D341Med (cell line): ENCODE measurements around the gene SWSAP1.

Experiments used
- DNase-seq: peaks from one replicate; pipeline ENCODE4 v3.0.0; 2012; ENCODE audit warnings: low spot score

Gene SWSAP1

DNA sequence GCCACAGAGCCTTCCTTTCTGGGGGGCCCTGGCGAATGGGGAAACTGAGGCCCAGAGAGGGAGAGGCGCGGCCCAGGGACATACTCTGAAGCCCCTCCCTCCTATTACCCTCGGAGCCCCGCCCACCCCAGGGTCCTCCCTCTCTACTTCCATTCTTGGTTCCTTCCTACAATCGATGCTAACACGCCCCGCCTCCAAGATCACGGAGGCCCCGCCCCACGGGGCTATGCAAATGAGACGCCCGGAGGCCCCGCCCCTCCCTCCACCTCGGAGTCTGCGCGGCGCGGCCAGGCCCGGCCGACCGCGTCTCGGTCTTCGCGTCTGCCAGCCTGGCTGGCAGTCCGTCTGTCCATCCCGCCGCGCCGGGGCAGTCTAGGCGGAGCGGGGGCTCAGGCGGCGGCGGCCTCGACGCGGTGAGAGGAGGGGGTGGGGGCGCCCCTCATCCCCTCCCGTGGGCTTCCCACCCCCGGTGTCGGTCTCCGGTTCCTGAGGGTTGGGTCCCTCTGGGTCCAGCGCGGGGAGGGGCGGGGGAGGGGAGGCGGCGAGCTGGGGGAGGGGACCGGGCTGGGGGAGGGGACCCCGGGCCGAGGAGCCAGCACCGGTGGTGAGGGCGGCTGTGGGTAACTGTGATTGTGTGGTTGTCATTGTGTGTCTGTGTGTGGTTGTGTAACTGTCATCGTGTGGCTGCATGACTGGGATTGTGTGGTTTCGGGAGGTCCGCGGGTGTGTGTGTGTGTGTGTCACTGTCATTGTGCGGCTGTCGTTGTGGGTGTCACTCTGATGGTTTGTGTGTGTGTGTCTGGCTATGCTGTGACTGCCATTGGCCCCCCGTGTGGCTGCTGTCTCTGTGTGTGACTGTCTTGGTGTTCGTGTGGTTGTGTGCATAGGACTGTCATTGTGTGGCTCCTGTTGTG is 19.0 kb upstream of the SWSAP1 start, which contains the start of gene PLPPR2:
TSS of gene PLPPR2 (plus strand) at position 273 of the 914 bp plus-strand sequence. CDS start 2,242 bp downstream, outside the sequence.
- DNase-seq = peak; percentile 98

DNA sequence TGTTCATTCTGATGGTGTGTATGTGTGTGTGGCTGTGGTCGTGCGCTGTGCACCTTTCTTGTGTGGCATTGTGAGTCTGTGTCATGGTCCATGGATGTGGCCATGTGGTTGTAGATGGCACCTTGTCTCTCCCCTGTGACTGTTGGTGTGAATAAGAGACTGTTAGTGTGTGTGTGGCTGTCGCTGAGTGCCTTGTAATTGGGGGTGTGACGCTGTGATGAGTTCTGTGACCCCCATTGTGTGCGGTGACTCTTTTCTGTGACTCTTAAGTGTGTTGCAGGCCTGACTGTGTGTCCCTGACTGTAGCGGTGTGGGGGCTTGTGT is 18.4 kb upstream of the SWSAP1 start:
- DNase-seq = no peak

DNA sequence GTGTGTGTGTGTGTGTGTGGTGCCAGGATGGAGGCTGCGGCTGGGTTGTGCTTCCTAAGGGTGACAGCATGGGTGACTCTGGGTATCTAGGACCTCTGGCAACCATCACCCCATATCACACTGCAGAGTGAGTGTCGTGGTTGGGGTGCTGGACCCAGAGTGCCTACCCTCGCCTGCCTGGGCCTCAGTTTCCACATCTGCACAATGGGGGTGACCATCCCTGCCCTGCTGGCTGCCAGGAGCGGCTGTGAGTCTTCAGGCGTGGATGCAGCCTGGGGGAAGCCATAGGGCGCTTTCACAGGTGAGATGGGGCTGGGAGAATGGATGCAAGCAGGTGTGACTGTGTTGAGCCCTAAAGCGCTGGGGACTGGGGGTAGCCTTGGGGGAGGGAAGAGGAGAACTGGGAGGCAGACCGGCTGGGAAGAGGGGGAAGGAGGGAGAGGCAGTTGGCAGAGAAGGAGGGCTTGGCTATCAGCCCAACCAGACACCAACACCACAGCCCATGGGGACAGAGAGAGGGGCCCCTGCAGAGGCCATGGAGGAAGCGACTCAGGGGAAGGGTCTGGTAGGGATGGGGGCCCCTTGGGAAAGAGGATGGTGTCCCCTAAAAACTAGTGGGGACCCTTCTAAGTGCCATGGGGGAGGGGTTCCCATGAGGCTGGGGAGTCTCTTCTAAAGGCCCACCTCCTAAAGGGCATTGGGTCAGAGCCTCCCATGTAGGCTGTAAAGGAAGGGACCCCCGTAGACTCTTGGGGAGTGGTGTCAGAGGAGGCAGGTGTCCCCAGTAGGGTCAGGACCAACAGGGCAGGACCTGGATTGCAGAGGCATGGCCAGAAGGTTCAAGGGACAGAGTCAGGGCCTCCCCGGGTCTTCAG is 17.6 kb upstream of the SWSAP1 start:
- peak; percentile 36 for DNase-seq

DNA sequence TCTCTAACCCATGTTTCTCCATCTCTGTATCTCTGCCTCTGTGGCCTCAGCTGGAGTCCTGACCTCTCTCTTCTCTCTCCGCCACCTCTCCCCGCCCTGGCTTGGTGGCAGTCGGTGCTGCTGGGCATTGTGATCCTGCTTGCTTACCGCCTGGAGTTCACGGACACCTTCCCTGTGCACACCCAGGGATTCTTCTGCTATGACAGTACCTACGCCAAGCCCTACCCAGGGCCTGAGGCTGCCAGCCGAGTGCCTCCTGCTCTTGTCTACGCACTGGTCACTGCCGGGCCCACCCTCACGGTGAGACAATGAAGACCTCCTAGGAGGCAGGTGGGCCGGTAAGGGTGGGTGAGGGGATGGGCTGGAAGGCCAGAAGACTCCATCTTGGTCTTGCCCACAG is 15.0 kb upstream of the SWSAP1 start:
- DNase-seq = peak; percentile 14

DNA sequence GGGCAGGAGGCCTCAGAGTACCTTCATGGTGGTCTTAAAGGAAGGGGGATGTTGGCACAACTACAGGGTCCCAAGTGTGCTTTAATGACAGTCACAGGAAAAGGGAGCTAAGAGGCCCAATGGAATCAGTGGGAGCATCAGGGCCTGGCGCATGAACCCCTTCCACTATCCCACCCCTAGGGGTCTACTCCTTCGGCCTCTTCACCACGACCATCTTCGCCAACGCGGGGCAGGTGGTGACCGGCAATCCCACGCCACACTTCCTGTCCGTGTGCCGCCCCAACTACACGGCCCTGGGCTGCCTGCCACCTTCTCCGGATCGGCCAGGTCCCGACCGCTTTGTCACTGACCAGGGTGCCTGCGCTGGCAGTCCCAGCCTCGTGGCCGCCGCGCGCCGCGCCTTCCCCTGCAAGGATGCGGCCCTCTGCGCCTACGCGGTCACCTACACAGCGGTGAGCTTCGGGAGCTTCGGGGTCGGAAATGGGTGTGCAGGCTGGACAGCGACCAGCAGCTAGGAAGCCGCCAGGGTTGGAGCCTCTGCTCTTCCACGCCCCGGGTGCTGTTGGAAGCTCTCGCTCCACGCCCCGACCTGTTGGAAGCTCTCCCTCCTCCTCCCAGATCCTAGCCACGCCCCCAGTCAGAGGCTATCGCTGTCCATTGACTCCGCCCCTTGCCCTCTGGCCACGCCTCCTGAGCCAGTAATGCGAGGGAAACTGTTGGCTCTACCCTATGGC is 13.3 kb upstream of the SWSAP1 start:
- DNase-seq = peak; percentile 33

DNA sequence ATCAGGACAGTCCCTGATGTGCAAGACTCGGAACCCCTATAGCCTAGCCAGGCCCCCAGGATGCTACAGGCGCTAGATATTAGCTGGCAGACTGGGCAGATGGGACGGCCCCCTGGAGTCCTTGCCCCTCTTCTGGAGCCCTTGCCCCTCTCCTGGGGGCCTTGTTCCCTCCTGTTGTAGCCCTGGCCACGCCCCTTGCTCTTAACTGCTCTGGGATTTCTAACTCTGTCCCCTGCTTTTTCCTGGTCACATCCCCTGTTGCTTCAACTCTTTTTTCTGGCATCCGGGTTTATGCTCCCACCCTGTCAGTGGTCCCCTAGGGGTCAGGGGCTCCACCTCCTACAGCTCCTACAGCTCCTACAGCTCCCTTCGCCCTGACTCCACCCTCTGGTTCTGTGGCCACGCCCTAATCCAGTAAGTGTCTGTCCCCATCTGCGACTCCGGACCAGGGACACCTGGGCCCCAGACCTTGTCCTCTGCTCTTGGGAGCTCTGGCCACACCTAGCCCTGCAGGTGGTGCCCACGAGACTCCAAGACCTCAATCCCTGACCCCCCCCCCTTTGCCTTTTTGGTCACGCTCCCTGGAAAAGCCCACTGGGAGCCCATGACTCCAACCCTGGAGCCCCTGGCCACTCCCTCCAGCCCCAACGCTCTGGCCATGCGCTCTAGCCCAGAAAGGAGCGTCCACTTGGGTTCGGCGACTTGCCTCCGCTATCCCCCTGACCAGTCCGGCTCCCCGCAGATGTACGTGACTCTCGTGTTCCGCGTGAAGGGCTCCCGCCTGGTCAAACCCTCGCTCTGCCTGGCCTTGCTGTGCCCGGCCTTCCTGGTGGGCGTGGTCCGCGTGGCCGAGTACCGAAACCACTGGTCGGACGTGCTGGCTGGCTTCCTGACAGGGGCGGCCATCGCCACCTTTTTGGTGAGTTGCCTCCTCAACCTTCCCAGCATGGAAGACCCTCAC is 12.4 kb upstream of the SWSAP1 start:
- DNase-seq = peak; percentile 22

DNA sequence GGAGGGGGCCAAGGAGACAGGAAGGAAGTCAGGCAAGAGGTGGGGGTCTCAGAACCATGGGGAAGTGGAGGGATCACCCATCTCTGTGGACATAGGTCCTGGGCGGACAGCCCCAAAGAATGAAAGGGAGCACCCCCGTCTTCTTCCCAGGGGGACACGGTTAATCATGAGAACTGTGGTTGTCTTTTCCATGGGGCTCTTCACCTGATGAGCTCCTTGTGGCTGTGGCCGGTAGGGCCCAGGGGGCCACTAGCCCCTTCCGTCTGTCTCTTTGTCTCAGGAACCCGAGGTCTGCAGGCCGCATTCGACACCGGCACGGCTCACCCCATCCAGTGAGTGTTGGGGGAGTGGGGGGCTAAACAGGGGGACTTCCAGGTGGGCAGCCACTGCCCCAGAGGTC is 10.6 kb upstream of the SWSAP1 start:
- DNase-seq = no peak

DNA sequence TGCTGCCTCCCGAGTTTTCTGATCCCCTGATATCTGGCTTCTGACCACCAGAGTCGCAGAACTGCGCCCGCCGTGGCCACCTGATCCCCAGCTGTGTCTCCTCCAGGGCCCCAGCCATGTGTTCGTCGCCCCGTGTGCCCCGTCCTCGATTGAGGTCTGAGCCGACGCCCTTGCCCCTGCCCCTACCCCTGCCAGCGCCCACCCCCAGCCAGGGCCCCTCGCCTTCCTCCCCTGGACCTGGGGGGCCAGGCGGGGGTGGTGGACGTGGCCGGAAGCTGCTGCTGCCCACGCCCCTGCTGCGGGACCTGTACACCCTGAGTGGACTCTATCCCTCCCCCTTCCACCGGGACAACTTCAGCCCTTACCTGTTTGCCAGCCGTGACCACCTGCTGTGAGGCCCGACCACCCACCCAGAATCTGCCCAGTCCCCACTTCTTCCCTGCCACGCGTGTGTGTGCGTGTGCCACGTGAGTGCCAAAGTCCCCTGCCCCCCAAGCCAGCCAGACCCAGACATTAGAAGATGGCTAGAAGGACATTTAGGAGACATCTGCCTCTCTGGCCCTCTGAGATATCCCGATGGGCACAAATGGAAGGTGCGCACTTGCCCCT is 10.1 kb upstream of the SWSAP1 start:
- DNase-seq = no peak

DNA sequence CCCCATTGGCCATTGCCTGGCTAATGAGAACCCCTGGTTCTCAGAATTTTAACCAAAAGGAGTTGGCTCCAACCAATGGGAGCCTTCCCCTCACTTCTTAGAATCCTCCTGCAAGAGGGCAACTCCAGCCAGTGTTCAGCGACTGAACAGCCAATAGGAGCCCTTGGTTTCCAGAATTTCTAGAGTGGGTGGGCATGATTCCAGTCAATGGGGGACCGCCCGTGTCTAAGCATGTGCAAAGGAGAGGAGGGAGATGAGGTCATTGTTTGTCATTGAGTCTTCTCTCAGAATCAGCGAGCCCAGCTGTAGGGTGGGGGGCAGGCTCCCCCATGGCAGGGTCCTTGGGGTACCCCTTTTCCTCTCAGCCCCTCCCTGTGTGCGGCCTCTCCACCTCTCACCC is 9.5 kb upstream of the SWSAP1 start:
- no peak for DNase-seq

DNA sequence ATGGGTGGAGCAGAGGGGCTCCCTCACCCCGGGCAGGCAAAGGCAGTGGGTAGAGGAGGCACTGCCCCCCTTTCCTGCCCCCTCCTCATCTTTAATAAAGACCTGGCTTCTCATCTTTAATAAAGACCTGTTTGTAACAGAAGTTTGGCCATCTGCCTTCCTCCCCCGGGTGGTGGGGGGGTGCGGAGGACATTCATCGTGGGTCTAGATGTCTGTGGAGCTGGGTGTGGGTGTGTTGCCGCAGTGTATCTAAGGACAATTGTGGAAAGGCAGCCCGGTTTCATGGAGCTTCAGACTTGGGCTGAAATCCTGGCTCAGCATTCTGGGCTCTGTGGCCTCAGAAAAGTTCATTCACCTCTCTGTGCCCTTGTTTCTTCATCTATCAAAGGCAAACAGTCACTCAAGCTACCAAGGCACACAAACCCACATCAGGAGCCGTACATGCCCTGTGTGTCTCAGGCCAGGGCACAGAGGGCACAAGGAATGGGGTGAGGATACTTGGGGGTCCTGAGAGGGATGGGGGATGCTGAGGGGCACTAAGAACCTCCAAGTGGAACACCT is 8.8 kb upstream of the SWSAP1 start:
- DNase-seq = no peak

DNA sequence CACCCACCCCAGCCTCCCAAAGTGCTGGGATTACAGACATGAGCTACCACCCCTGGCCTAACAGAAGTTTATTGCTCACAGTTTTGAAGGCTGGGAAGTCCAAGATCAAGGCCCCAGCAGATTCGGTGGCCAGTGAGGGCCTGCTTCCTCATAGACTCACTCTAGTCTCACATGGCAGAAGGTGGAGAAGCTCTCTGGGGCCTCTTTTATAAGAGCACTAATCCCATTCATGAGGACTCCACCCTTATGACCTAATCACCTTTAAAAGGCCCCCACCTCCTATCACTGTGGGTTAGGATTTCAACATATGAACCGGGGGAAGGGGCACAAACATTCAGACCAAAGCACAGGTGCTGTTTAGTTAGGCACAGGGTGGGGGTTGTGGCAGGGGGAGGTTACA is 6.9 kb upstream of the SWSAP1 start:
- no peak for DNase-seq

DNA sequence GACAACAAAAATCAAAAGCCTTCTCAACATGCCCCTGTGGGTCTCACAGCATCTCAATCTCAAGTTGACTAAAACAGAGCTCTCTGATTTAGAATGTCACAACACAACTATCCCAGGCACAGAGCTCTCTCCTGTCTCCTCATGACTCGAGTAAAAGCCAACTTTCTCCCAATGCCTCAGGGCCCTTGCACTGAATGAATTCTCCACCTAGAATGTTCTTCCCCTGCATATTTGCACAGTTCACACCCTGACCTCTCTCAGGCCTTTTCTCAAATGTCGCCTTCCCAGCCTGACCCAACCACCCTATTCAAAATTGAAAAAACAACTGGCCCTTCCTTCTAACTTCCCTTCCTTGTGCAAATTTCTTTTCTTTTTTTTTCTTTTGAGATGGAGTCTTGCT is 3.7 kb upstream of the SWSAP1 start:
- DNase-seq = no peak

DNA sequence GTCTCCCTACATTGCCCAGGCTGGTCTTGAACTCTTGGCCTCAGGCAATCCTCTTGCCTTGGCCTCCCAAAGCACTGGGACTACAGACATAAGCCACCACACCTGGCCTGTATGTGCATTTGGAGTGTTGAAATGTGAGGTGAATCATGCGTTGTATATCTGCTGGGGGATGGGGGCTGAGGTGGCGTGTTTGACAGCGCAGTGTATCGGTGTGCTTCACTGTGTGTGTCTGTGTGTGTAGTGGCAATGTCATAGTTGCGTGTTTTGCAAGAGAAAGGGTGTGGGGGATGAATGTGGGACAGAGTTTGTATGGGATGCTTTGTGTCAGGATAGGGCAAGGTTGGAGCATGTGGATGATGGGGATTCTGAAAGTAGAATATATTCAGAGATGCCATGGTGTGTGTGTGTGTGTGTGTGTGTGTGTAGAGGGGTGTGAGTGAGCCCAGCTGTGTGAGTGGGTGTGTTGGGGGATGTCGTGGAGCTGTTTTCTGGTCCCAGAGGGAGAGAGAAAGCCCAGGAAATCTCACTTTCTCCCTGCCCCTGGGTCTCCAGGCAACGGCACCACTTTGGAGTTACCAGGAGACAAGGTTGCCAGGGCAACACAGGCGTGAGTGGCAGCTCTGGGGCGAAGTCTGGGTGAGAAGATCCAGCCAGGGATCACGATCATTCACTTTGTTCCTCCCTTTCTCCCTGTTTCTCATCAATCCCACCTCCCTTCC is 1.1 kb upstream of the SWSAP1 start:
- peak; percentile 50 for DNase-seq

DNA sequence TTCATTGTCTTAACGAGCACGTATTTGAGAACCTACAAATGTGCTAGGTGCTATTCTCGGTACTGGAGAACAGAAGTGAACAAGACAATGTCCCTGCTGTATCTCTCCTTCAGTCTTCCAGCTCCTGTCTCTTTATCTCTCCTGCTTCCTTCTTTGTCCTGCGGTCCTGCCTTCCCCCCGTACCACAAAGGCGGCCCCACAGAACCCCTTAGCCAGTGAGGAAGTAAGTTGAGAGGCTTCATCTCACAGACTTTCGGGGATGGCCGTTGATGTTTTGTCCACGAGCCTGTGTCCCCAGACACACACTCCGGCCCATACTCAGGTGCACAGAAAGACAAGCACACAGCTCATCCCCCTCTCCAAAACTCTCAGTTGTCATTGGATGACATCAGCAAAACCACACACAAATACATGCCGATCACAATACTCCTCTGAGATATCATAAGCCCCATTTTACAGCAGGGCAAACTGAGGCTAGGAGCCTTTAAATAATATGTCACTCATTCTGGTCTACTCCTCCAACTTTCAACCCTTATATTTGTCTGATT is 507 bp upstream of the SWSAP1 start:
- DNase-seq = peak; percentile 15

DNA sequence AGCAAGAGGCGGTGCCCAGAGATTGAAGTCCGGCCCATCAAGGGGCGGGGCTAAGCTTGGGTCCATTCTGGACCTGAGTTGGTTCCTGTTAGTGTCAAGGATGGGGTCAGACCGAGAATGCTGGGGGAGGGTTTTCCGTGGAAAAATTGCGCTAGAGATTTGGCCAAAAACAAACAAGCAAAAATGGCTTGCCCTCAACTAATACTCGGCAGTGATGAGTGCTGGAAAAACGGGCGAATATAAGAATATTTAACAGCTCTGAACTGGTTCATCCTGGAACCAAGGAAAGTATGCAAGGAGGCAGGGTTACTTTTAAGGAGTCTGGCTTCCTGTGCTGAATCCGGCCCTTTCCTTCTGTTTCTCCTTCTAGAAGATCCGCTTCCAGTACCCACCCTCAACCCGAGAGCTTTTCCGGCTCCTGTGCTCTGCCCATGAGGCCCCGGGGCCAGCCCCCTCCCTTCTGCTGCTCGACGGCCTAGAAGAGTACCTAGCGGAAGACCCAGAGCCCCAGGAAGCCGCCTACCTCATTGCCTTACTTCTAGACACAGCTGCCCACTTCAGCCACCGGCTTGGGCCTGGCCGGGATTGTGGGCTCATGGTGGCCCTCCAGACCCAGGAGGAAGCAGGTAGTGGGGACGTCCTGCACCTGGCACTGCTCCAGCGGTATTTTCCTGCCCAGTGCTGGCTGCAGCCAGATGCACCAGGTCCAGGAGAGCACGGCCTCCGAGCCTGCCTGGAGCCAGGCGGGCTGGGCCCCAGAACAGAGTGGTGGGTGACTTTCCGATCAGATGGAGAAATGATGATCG is 880 bp downstream of the SWSAP1 start:
- peak; percentile 50 for DNase-seq

DNA sequence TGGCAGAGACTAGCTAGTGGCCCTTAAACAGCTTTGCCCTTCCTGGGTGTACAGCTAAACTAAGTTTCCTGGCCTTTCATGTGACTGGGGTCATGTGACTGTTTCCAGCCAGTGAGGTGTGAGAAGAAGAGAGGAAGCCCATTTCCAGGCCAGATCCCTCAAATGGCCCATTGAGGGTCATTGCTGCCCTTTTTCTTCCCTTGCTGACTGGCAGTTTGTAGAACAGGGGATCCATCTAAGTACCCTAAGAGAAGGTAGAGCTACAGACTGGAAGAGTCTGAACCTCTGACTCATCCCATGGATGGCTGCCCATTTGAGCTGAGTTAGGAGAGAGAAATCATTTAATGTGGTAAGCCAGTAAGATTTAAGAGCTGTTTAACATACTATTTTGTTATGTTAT is 2.8 kb downstream of the SWSAP1 start:
- no peak for DNase-seq

DNA sequence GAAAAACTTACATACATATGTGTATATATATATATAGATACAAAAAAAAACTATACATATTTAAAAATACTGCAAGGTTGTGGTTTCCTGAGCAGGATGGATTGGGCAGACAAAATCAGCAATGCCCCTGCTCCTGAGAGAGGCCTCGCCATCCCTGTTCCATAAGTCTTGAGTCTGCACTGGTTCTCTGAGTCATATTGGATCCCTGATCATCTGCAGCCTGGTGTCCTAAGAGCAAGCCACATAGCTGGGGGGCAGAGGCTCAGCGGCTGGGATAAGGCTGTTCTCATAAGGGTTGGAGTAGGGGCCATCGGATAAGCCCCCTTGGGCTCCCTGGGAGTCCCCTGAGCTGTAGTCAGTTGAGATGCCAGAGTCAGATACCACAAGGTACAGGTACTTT is 3.3 kb downstream of the SWSAP1 start:
- DNase-seq = no peak

DNA sequence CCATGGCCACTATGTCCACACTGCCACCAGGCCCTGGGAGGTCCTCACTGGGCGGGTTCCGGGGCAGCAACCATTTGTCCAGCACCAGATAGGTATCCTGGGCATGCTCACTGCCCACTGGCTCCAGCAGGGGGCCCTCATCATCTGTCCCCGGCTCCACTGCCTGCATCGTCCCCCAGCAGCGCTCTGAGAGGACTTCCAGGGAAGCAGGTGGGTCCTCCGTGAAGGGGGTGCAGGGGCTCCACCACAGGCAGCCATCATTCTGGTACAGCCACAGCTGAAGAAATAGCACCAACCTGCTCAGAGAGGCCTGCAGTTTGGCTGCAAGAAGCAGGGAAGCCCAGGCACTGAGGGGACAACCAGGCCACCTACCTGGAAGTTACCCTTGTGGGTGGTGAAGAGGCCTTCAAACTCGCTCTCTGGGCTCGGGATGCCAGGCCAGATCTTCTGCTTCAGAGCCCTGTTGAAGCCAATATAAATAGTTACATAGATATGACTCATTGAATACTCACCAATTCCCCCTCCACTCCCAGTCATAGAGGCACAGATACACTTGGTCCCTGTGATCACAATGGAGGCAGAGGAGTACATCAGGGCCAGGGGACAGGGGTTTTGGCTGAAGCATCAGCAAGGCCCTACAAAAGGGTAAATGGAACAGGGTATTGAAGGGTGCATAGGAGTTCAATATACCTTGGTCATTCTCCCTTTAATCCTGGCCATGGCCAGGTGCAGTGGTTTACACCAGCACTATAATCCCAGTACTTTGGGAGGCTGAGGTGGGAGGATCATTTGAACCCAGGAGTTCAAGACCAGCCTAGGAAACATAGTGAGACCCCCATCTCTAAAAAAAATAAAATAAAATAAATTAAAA is 4.1 kb downstream of the SWSAP1 start:
- peak; percentile 62 for DNase-seq
